ENCODE measurements around the gene TGFBR3.

Gene TGFBR3

GRCh38 chr1:91796390-91796654, 89.6 kb downstream of the TGFBR3 start:
- no peak for DNase-seq

DNA sequence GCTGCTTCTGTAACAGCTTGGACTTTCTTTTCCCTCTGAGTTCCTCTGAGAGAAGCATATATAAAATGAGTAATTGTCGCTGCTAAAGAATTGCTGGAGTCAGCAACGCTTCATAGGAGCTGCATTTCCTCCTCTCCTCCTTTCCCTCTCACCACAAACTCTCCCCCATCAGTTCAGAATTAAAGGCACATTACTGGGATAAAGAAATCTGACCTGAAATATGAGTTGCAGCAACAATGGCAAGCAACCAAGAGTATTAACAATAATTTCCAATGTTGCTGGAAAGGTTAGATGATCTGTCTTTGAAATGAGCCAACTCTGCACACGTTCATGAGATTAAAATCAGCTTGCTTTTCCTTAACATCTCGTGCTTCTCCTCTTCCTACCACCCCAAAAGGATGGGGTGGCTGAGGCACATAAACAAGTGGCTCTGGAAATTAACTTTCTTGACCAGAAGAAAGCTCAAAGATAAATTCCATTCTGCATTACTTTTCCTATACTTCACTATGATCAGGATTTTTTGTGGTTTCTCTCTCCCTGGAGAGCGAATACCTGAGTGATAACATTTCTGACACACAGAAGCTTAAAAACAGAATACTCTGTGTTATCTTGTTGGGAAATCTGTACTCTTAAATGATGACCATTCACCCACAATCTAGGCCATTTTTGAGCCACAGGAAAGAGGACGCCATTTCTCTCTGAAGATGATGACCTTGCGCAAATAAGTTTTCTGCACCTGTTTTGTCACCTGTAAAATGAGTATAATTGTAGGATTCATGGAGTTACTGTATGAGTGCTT, 90.2 kb downstream of the TGFBR3 start:
- no peak for DNase-seq

GRCh38 chr1:91793877-91794276, 92.1 kb downstream of the TGFBR3 start:
- no peak for DNase-seq

DNA sequence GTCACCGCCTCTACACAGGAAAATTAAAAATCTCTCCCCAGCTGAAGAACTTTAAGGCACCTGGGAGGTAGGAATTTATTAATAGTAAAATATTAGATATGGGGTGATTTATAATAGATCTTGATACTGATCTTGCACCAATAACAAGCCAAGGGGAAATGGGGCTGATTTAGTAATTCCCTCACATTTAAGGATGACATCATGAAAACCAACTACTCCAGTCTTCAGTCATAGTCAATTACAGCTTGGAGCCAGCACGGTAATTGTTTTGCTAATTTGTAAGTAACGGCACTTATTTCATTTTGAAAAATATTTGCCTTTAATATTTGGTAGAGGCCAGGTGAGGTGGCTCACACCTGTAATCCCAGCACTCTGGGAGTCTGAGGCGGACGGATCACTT, 92.8 kb downstream of the TGFBR3 start:
- no peak for DNase-seq

DNA sequence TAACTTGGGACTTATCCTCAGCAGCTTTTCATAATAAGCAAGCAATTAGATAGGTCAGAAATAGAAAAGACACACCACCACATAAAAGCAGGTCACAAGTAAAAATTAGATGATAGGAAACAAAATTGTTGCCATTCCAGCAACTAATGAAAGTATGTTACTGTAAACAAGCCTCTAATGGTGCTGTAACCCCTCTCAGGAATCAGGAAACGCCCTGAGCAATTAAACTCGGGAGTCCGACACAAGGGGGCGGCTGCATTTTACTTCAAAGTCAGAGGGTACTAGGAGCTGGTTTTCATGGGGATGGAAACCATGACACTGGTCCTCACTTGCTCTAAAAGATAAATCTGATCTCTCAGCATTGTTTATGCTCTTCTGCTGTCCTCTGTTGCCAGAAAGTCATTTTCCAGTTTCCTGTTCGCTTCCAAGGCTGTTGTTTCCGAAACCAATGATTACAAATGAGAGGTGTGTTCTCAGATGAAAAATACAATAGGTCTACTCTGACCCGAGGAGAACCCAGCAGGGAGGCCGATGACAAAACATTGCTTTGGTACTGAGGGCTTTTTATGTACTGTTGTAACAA, 93.4 kb downstream of the TGFBR3 start:
- no peak for DNase-seq

DNA sequence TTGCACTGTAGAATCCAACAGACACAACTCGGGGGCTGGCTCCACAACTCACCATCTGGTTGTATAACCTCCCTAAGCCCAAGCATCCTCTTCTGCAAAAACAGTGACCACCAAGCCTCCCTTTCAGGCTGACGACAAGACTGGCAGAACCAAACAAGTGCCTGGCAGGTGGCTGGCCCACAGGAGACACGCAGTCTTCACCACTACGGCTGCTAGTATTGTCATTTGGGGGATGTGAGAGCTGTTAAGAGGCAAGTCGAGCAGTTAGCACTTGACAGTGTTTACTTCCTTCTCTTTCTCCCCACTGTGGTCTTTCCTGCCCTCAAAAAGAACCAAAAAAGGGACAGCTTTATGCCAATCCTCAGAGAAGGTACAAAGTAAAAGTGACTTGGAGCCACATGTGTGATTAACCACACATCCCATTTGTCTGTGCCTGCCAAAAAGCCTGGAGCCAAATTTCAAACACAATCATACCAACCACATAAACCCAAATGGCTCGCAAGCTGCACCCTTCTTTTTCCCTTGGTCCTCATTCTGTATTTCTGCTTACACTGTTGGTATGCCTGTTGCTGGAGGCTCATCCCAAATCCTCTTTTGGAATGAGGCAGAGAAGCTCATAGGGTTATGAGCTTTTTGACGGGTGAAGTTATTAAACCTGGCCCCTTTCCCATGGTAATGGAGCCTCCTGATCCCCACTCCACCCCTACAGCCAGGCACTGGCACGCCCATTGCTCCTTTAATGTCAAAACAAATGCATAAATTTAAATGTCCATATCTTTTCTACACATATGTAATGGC, 94.1 kb downstream of the TGFBR3 start:
- no peak for DNase-seq

DNA sequence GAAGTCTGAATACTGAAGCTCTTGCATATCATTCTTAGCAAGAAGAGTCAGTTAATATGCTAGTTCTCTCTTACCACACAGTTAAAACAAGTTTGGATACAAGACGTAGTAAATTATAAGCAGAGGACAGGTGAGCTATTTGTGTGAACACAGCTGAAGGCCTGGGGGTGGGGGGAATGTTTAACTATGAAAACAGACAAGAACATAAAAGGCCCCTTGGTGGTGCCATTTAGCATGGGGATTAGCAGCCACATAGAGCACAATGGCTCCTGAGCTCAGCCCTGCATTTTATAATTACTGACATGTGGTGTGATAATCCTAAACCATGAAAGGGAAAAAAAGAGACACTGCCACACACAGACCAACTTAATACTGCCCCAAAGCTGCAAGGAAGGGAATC, 94.8 kb downstream of the TGFBR3 start:
- DNase-seq, result peak; percentile 30

DNA sequence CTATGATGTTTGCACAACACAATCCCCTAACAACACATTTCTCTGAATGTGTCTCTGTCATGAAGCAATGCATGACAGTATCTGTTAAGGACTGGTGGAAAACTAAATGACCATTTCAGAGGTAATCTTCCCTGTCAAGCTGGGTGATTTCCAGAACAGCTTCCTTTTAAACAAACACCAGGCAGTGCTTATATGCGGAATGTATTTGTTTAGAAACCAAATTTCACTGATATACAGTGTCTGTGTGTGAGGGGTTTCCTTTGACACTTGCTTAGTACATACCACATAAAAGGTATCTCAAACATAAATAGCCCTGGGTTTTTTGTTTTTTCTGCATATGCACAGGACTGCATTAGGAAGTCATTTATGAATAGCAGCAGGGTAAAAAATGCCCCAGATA, 95.6 kb downstream of the TGFBR3 start:
- no peak for DNase-seq

- DNase-seq, result no peak
Measured at GRCh38 chr1:91789273-91789997, 96.5 kb downstream of the TGFBR3 start.

DNA sequence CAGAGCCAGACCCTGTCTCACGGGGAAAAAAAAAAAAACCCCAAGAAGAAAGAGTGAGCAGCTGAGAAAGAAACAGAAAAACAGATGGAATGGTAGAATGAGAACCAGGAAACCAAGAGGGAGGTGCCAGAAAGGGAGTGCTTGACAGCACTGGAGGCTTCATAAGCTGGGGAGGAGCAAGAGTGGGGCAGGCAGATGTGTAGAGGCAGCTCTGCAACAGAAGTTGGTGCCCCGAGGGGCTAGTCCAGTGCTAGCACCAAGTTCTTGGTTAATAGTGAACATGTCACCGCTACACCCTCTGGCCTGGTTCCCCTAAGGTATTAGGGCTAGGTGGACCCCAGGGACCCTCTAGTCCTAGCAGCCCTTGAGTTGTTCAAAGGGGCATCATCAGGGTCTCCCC, 98.0 kb downstream of the TGFBR3 start:
- no peak for DNase-seq

DNA sequence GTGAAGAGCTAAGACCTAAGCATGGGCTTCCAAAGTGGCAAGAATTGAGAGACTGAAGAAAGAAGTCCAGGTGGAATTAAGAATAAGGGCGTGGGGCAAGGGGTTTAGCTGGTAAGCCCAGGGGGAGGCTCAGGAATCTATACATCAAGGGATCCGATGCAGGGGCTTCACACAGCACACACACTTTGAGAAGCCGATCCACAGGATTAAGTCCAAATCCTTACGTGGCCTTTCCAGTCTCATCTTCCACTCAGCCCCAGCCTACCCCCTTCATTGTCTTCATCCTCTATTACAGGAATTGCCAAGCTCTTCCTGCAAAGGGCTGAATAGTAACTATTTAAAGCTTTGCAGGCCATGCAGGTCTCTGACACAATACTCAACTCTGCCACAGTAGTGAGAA, 101.3 kb downstream of the TGFBR3 start:
- DNase-seq, result no peak

DNA sequence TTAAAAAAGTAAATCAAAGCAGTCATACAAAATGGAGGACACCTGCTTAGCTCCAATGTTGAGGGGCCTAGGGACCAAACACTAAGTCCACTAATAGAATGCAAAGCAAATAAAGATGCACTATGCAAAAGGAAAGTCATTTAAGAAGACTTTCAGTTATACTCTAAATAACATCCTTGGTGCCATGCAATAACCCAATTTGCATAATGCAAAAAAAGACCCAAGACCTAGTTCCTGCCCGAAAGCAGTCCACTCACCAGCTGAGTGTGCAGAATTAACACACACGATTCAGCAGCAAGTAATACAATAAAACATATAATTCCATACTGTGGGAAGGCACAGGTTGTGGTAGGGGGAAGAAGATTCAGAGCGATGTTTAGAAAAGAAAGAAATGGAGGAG, 101.8 kb downstream of the TGFBR3 start:
- DNase-seq, result no peak

- no peak for DNase-seq
Measured at GRCh38 chr1:91783423-91784170, 102.4 kb downstream of the TGFBR3 start.

GRCh38 chr1:91781901-91782622, 103.9 kb downstream of the TGFBR3 start:
- DNase-seq, result no peak

DNA sequence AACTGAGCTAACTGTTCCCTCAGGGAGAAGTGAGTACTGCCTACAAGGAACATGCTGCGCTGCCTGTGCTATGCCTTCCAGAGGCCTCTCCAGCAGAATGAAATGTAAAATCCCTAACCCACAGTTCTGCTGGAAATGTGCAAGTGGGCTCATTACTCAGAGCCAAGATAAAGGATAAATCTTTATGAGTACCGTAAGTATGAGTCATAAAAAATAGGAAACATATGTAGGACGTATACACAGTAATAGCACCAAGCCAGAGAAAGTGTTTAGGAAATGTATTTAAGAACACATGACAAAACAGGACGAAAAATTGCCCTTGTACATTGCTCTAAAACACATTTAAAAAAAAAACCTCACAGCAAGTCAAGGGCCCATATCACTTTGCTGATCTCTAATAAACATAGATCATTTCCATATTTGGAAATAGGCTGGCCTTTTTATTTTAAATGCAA, 104.6 kb downstream of the TGFBR3 start:
- no peak for DNase-seq

DNA sequence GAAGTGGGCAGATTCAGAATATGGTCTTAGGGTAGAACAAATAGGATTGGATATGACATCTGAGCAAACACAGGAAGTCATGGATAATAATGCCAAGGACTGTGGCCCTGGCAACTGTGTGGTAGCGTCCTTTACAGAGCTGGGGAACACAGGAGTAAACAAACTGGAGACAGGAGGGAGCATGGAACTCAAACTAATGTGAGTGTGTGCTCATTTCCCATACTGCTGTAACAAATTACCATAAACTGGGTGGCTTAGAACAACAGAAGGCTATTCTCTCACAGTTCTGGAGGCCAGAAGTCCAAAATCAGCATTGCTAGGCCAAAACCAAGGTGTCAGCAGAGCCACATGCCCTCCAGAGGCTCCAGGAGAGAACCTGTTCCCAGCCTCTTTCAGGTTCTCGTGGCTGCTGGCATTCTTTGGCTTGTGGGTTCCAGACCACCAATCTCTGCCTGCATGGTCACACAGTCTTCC, 106.4 kb downstream of the TGFBR3 start:
- no peak for DNase-seq

DNA sequence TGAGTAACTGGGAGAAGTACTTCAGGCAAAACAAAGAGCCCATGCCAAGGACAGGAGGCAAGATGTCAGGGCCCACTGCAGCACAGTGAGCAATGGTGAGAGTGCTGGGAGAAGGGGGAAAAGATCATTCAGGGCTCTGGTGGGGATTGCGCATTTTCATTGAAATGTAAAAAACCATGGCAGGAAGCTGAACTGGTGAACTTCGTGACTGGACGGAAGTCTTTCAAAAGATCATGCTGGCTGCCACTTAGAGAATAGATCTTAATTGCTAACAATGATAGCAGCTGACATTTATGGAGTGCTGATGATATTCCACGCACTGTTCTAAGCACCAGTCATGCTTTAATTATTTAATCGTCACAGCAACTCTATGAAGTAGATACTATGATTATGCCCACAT, 107.0 kb downstream of the TGFBR3 start:
- DNase-seq, result no peak

GRCh38 chr1:91777630-91778300, 108.2 kb downstream of the TGFBR3 start:
- DNase-seq, result no peak

DNA sequence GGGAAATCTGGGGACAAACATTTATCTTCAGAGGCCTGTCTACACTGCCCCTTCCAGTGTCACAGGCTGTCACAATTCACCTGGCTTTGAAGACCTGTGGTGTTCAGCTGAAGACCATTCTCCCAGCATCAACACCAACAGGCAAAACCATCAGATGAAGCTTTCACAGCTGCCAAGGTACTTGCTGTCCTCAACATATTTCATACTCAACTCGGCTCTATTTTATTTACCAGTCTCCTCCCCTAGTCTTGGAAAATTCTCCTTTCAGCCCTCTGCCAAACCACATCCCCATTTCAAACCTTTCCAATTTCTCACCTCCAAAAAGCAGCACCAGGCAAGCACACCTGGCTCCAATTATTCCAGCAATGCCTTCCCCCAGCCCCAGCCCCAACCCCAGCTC, 108.8 kb downstream of the TGFBR3 start:
- no peak for DNase-seq

DNA sequence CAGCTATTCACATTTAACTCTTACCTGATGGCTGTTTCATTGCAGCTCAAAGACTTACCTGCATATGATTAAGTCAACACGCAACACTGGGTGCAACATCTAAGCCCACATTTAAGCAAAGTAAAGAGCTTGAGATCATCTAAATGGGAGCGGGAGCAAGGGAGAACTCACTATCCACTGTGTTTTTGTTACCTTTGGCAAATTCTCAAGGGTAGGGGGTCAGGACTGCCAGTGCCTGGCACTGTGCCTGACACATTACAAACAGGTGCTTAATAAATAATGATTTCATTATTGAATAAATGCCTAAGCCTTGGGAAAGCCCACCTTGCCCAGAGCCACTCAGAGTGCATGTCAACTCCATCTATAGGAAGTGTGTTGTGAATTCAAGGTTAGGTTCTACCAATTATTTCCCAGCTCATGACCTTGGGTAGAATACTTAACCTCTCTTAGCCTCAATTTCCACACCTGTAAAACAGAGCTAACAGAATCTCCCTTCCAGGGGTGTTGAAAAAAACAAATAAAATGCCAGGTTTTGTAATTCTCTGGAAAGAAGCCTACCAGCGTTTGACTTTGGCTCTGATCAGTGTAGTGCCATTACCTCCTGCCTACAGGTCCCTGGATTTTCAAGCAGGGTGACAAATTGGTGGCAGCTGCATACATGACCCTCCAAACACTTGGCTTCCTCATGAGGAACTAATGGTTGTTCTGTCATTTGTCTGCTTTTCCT, 109.7 kb downstream of the TGFBR3 start:
- DNase-seq, result no peak

GRCh38 chr1:91775227-91775626, 110.7 kb downstream of the TGFBR3 start:
- no peak for DNase-seq

All from CD4-positive, alpha-beta T cell treated with Interleukin-17A for 4 hours (primary cell).